SU-DHL-6 (cell line): ENCODE results near the gene FOXF1.

Source experiments
- H2AFZ ChIP-seq: fragments of 200-600 bp; sonication (generic); 2 replicates; pipeline ENCODE4 v1.6.1; 2014; ENCODE audit warnings: low read depth, mild to moderate bottlenecking, moderate library complexity, mixed read lengths, antibody characterized with exemption, low read length; ENCODE audit not compliant: severe bottlenecking
- H3F3A ChIP-seq: fragments of 200-600 bp; shearing (Covaris generic); 2 replicates; pipeline ENCODE4 v1.6.0; 2016; ENCODE audit warnings: antibody characterized with exemption, mild to moderate bottlenecking; ENCODE audit not compliant: insufficient read depth
- H3K27ac ChIP-seq: fragments of 200-600 bp; sonication (generic); 2 replicates; pipeline ENCODE4 v1.5.1; 2016; ENCODE audit warnings: low read depth, mild to moderate bottlenecking, low read length, moderate library complexity, mixed read lengths
- H3K27me3 ChIP-seq: fragments of 200-600 bp; sonication (generic), shearing (Covaris generic); 2 replicates; pipeline ENCODE4 v1.6.0; 2014; ENCODE audit warnings: mild to moderate bottlenecking, low read length
- H3K36me3 ChIP-seq: fragments of 200-600 bp; sonication (generic); 2 replicates; pipeline ENCODE4 v1.6.1; 2014; ENCODE audit warnings: mild to moderate bottlenecking, low read length, mixed read lengths
- H3K4me2 ChIP-seq: fragments of 300-600, 200-600 bp; shearing (Covaris generic), sonication (generic); 2 replicates; pipeline ENCODE4 v1.6.0; 2014; ENCODE audit warnings: low read length, low read depth, mild to moderate bottlenecking; ENCODE audit not compliant: poor library complexity, severe bottlenecking
- H3K4me3 ChIP-seq: fragments of 200-600 bp; sonication (generic); 2 replicates; pipeline ENCODE4 v1.5.1; 2014; ENCODE audit warnings: antibody characterized with exemption, low read length, mild to moderate bottlenecking, mixed read lengths; ENCODE audit not compliant: insufficient read depth, poor library complexity, severe bottlenecking
- H3K79me2 ChIP-seq: fragments of 200-600 bp; sonication (generic); 2 replicates; pipeline ENCODE4 v1.6.1; 2014; ENCODE audit warnings: mild to moderate bottlenecking, low read length, moderate library complexity; ENCODE audit not compliant: insufficient read depth
- H3K9ac ChIP-seq: fragments of 200-600 bp; sonication (generic); 2 replicates; pipeline ENCODE4 v1.7.0; 2014; ENCODE audit warnings: mild to moderate bottlenecking, low read length
- H3K9me2 ChIP-seq: fragments of 200-600 bp; sonication (generic); replicated peaks from 2 replicates; pipeline ENCODE4 v1.6.1; 2014; ENCODE audit warnings: low read length; ENCODE audit not compliant: insufficient read depth
- H3K9me3 ChIP-seq: fragments of 200-600 bp; sonication (generic); 2 replicates; pipeline ENCODE4 v1.6.1; 2014; ENCODE audit warnings: low read length, mixed read lengths; ENCODE audit not compliant: insufficient read depth
- H4K20me1 ChIP-seq: fragments of 200-600 bp; sonication (generic); 2 replicates; pipeline ENCODE4 v1.6.1; 2014; ENCODE audit warnings: low read depth, mild to moderate bottlenecking, antibody characterized with exemption, low read length, moderate library complexity, mixed read lengths
- EZH2phosphoT487 ChIP-seq: fragments of 200-600 bp; sonication (generic), shearing (Covaris generic); conservative IDR thresholded peaks from 2 replicates; pipeline ENCODE4 v1.6.1; 2018; ENCODE audit warnings: mild to moderate bottlenecking, antibody characterized with exemption, low read length, moderate library complexity, mixed read lengths
- TF ChIP-seq, protein P1 (sequence below): fragments of 200-600 bp; sonication (generic); IDR thresholded peaks from one replicate; pipeline ENCODE4 v1.5.1; 2017; ENCODE audit warnings: antibody characterized with exemption, mild to moderate bottlenecking, low read length, moderate library complexity; ENCODE audit not compliant: insufficient read depth, poor library complexity, severe bottlenecking

FOXF1 gene

DNA sequence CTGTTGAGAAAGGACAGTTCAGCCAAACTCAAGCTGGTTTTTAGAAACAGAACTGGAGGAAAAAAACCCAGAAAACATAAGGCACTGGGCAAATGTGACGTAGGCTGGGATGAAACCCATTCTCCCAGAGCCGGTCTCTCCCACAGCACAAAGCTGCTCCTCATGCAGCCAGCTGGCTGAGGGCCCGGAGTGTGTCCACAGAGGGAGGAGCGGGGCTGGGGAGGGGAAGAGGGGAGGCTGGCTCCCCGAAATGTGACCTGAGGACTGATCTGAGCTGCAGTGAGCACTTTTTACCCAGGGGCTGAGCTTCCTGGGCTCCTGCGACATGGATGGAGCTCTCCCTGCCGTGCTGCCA, 20.8 kb downstream of the FOXF1 start:
- H3K9ac ChIP-seq = no peak overlapping the region
- H3K9me2 ChIP-seq = no peaks in the 10 kb centered on the region
- no peaks in the 10 kb centered on the region for H3K9me3 ChIP-seq
- no peak overlapping the region for H3K4me3 ChIP-seq
- no peak overlapping the region for H3K4me2 ChIP-seq
- no peaks in the 10 kb centered on the region for H3K79me2 ChIP-seq
- no peaks in the 10 kb centered on the region for H3K36me3 ChIP-seq
- H2AFZ ChIP-seq = no peak overlapping the region
- H3K27me3 ChIP-seq = no peaks in the 10 kb centered on the region
- H3F3A ChIP-seq = no peaks in the 10 kb centered on the region
- no peaks in the 10 kb centered on the region for H4K20me1 ChIP-seq
- H3K27ac ChIP-seq = no peak overlapping the region
- TF ChIP-seq, protein P1, sequence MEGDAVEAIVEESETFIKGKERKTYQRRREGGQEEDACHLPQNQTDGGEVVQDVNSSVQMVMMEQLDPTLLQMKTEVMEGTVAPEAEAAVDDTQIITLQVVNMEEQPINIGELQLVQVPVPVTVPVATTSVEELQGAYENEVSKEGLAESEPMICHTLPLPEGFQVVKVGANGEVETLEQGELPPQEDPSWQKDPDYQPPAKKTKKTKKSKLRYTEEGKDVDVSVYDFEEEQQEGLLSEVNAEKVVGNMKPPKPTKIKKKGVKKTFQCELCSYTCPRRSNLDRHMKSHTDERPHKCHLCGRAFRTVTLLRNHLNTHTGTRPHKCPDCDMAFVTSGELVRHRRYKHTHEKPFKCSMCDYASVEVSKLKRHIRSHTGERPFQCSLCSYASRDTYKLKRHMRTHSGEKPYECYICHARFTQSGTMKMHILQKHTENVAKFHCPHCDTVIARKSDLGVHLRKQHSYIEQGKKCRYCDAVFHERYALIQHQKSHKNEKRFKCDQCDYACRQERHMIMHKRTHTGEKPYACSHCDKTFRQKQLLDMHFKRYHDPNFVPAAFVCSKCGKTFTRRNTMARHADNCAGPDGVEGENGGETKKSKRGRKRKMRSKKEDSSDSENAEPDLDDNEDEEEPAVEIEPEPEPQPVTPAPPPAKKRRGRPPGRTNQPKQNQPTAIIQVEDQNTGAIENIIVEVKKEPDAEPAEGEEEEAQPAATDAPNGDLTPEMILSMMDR = no peak
- no peak for TF ChIP-seq EZH2phosphoT487

- Histone ChIP-seq H3K4me3 (no peak overlapping the region), H3F3A (no peaks in the 10 kb centered on the region), H3K9me2 (no peaks in the 10 kb centered on the region), H3K4me2 (no peak overlapping the region), H3K9ac (no peak overlapping the region), H2AFZ (no peak overlapping the region), H3K9me3 (no peaks in the 10 kb centered on the region), H4K20me1 (no peaks in the 10 kb centered on the region), H3K27ac (no peak overlapping the region), H3K36me3 (no peaks in the 10 kb centered on the region), H3K27me3 (no peaks in the 10 kb centered on the region), H3K79me2 (no peaks in the 10 kb centered on the region)
- TF ChIP-seq, protein P1 = no peak
- TF ChIP-seq EZH2phosphoT487 = no peak
Observed at GRCh38 chr16:86531641-86532525, 21.6 kb downstream of the FOXF1 start.

- Histone ChIP-seq H3K9me2 (no peaks in the 10 kb centered on the region), H3F3A (no peaks in the 10 kb centered on the region), H3K27ac (no peak overlapping the region)
Observed at GRCh38 chr16:86532526-86532815, 22.1 kb downstream of the FOXF1 start.

More at GRCh38 chr16:86532526-86532815, 22.1 kb downstream of the FOXF1 start:
- H2AFZ ChIP-seq = no peak overlapping the region
- no peak overlapping the region for H3K9ac ChIP-seq
- no peaks in the 10 kb centered on the region for H4K20me1 ChIP-seq
- no peaks in the 10 kb centered on the region for H3K27me3 ChIP-seq
- H3K79me2 ChIP-seq = no peaks in the 10 kb centered on the region
- H3K4me3 ChIP-seq = no peak overlapping the region
- no peaks in the 10 kb centered on the region for H3K9me3 ChIP-seq
- no peaks in the 10 kb centered on the region for H3K36me3 ChIP-seq
- TF ChIP-seq, protein P1 = no peak
- no peak for TF ChIP-seq EZH2phosphoT487
- H3K4me2 ChIP-seq = no peak overlapping the region
